ENCODE results near the gene PRKG2.

PRKG2 gene

GRCh38 chr4:81130569-81130968 lies 84.5 kb downstream of the PRKG2 start:
- no peaks in the 10 kb centered on the region for H3K9me3 ChIP-seq (ENCODE audit: insufficient read depth, low read depth, low read length)
- no peak for TF ChIP-seq CTCF (conservative IDR thresholded peaks at IDR 0.05; ENCODE audit: low read length)
- no peak overlapping the region for H3K4me2 ChIP-seq (ENCODE audit: low read depth, low read length, poor library complexity, severe bottlenecking)
- peaks cover 1% of the 10 kb centered on the region for H3K4me1 ChIP-seq (ENCODE audit: insufficient read depth, low read length, poor library complexity, severe bottlenecking)
- no peak overlapping the region for H2AFZ ChIP-seq (ENCODE audit: low read length)
- H3K4me3 ChIP-seq (ENCODE audit: low read length, poor library complexity, severe bottlenecking) = no peak overlapping the region
- no peak overlapping the region for H3K9ac ChIP-seq (ENCODE audit: low read depth, low read length, poor library complexity, severe bottlenecking)
- H3K79me2 ChIP-seq (ENCODE audit: insufficient read depth, low read length) = no peaks in the 10 kb centered on the region
- H3K36me3 ChIP-seq (ENCODE audit: insufficient read depth, low read length) = no peaks in the 10 kb centered on the region
- no peaks in the 10 kb centered on the region for H3K27me3 ChIP-seq (ENCODE audit: insufficient read depth, low read length, poor library complexity, severe bottlenecking)
- no peaks in the 10 kb centered on the region for H4K20me1 ChIP-seq (ENCODE audit: insufficient read depth, low read length, poor library complexity, severe bottlenecking)
- H3K9me2 ChIP-seq (replicated peaks; ENCODE audit: low read depth, low read length) = no peaks in the 10 kb centered on the region
- H3F3A ChIP-seq (ENCODE audit: low read depth) = no peaks in the 10 kb centered on the region

GRCh38 chr4:81120055-81120454 lies 95.0 kb downstream of the PRKG2 start:
- Histone ChIP-seq H3K9me2 (replicated peaks; ENCODE audit: low read depth, low read length) (no peaks in the 10 kb centered on the region), H3K4me2 (ENCODE audit: low read depth, low read length, poor library complexity, severe bottlenecking) (no peak overlapping the region), H3K4me1 (ENCODE audit: insufficient read depth, low read length, poor library complexity, severe bottlenecking) (no peaks in the 10 kb centered on the region), H4K20me1 (ENCODE audit: insufficient read depth, low read length, poor library complexity, severe bottlenecking) (no peaks in the 10 kb centered on the region), H3K27me3 (ENCODE audit: insufficient read depth, low read length, poor library complexity, severe bottlenecking) (no peaks in the 10 kb centered on the region), H3K9ac (ENCODE audit: low read depth, low read length, poor library complexity, severe bottlenecking) (no peak overlapping the region), H3K4me3 (ENCODE audit: low read length, poor library complexity, severe bottlenecking) (no peak overlapping the region), H3K79me2 (ENCODE audit: insufficient read depth, low read length) (no peaks in the 10 kb centered on the region), H3K9me3 (ENCODE audit: insufficient read depth, low read depth, low read length) (no peaks in the 10 kb centered on the region), H3K36me3 (ENCODE audit: insufficient read depth, low read length) (no peaks in the 10 kb centered on the region), H3F3A (ENCODE audit: low read depth) (no peaks in the 10 kb centered on the region), H2AFZ (ENCODE audit: low read length) (no peak overlapping the region)
- no peak for TF ChIP-seq CTCF (conservative IDR thresholded peaks at IDR 0.05; ENCODE audit: low read length)
- no peak for TF ChIP-seq EZH2phosphoT487 (IDR thresholded peaks at IDR 0.05; ENCODE audit: borderline replicate concordance)

GRCh38 chr4:81118086-81118485 lies 96.9 kb downstream of the PRKG2 start:
- no peaks in the 10 kb centered on the region for H3K9me2 ChIP-seq (replicated peaks; ENCODE audit: low read depth, low read length)
- no peak for TF ChIP-seq CTCF (conservative IDR thresholded peaks at IDR 0.05; ENCODE audit: low read length)
- TF ChIP-seq EZH2phosphoT487 (IDR thresholded peaks at IDR 0.05; ENCODE audit: borderline replicate concordance) = no peak

More at GRCh38 chr4:81118086-81118485, 96.9 kb downstream of the PRKG2 start:
- Histone ChIP-seq H3K4me3 (ENCODE audit: low read length, poor library complexity, severe bottlenecking) (no peak overlapping the region), H3K36me3 (ENCODE audit: insufficient read depth, low read length) (no peaks in the 10 kb centered on the region), H3F3A (ENCODE audit: low read depth) (no peaks in the 10 kb centered on the region), H3K4me2 (ENCODE audit: low read depth, low read length, poor library complexity, severe bottlenecking) (no peak overlapping the region), H3K79me2 (ENCODE audit: insufficient read depth, low read length) (no peaks in the 10 kb centered on the region), H3K9ac (ENCODE audit: low read depth, low read length, poor library complexity, severe bottlenecking) (no peak overlapping the region), H3K27me3 (ENCODE audit: insufficient read depth, low read length, poor library complexity, severe bottlenecking) (no peaks in the 10 kb centered on the region), H4K20me1 (ENCODE audit: insufficient read depth, low read length, poor library complexity, severe bottlenecking) (no peaks in the 10 kb centered on the region), H2AFZ (ENCODE audit: low read length) (no peak overlapping the region), H3K4me1 (ENCODE audit: insufficient read depth, low read length, poor library complexity, severe bottlenecking) (no peaks in the 10 kb centered on the region), H3K9me3 (ENCODE audit: insufficient read depth, low read depth, low read length) (no peaks in the 10 kb centered on the region)

Measured in Loucy (cell line).